Measurements from ENCODE around the gene MARCHF6. TPM values are rescaled to one million over a fixed set of nuclear protein-coding genes. Genes with fewer than 3 reads are reported as not detected.

Gene MARCHF6
- total and polyA plus RNA-seq, 2 experiments from 2014 or later, result 70.8 to 77.5 TPM

GRCh38 chr5:10372726-10373709, 19.5 kb downstream of the MARCHF6 start:
- Histone ChIP-seq H3K27ac (ENCODE audit: low read depth) (no peak overlapping the region), H3K27me3 (ENCODE audit: insufficient read depth) (no peaks in the 10 kb centered on the region), H4K20me1 (replicated peaks; ENCODE audit: insufficient read depth) (peaks cover 13% of the 10 kb centered on the region; the same call in 1 of the 2 replicates), H3K36me3 (ENCODE audit: insufficient read depth) (no peaks in the 10 kb centered on the region), H3K9me2 (ENCODE audit: insufficient read depth) (no peaks in the 10 kb centered on the region), H3K4me1 (ENCODE audit: insufficient read depth) (peaks cover 12% of the 10 kb centered on the region; the same call in 1 of the 2 replicates), H3K79me2 (replicated peaks; ENCODE audit: insufficient read depth) (peaks cover 95% of the 10 kb centered on the region), H3K4me2 (no peak overlapping the region), H2AFZ (no peak overlapping the region), H3F3A (replicated peaks; ENCODE audit: low read depth) (no peaks in the 10 kb centered on the region), H3K4me3 (no peak overlapping the region)
- H3K4me1 Mint-ChIP-seq, result peaks cover 26% of the 10 kb centered on the region
- TF ChIP-seq REST (IDR thresholded peaks at IDR 0.05; ENCODE audit: unreplicated experiment), result no peak
- ATAC-seq (no peak), DNase-seq (ENCODE audit: low spot score) (no peak)
- H3K27ac Mint-ChIP-seq, result peak overlapping the region; percentile 45; the same call in 1 of the 2 replicates
- no peaks in the 10 kb centered on the region for H3K27me3 Mint-ChIP-seq (ENCODE audit: insufficient read depth, low read depth, poor library complexity)
- peaks cover 8% of the 10 kb centered on the region; the same call in 2 of the 3 replicates for H3K9me3 Mint-ChIP-seq
- H3K36me3 Mint-ChIP-seq (ENCODE audit: low read depth), result peaks cover 24% of the 10 kb centered on the region
- H3K4me3 Mint-ChIP-seq, result no peak overlapping the region

GRCh38 chr5:10374046-10375022, 20.8 kb downstream of the MARCHF6 start:
- Mint-ChIP-seq H3K27me3 (ENCODE audit: insufficient read depth, low read depth, poor library complexity) (no peaks in the 10 kb centered on the region), H3K4me3 (no peak overlapping the region), H3K27ac (no peak overlapping the region), H3K4me1 (peaks cover 25% of the 10 kb centered on the region), H3K36me3 (ENCODE audit: low read depth) (peaks cover 33% of the 10 kb centered on the region), H3K9me3 (peaks cover 8% of the 10 kb centered on the region; the same call in 2 of the 3 replicates)
- Histone ChIP-seq H3K4me1 (ENCODE audit: insufficient read depth) (peaks cover 12% of the 10 kb centered on the region; the same call in 1 of the 2 replicates), H3K4me2 (no peak overlapping the region), H4K20me1 (replicated peaks; ENCODE audit: insufficient read depth) (0 out of 2 replicates have a peak, but pooled peaks cover 8% of the 10 kb centered on the region), H3K9me2 (ENCODE audit: insufficient read depth) (no peaks in the 10 kb centered on the region), H3F3A (replicated peaks; ENCODE audit: low read depth) (no peaks in the 10 kb centered on the region), H3K4me3 (no peak overlapping the region), H3K36me3 (ENCODE audit: insufficient read depth) (no peaks in the 10 kb centered on the region), H2AFZ (no peak overlapping the region), H3K79me2 (replicated peaks; ENCODE audit: insufficient read depth) (peaks cover 92% of the 10 kb centered on the region), H3K27ac (ENCODE audit: low read depth) (no peak overlapping the region), H3K27me3 (ENCODE audit: insufficient read depth) (no peaks in the 10 kb centered on the region)
- DNase-seq (ENCODE audit: low spot score), result no peak
- ATAC-seq, result no peak
- TF ChIP-seq REST (IDR thresholded peaks at IDR 0.05; ENCODE audit: unreplicated experiment) (no peak), POLR2AphosphoS5 (IDR thresholded peaks at IDR 0.05; ENCODE audit: low read depth) (no peak), ZNF114 (CRISPR knock-in tag; IDR thresholded peaks at IDR 0.05) (no peak), CTCF (conservative IDR thresholded peaks at IDR 0.05; ENCODE audit: low read depth in 2 of 2) (no peak), STAT1 (IDR thresholded peaks at IDR 0.05; ENCODE audit: unreplicated experiment) (no peak), CREB1 (CRISPR knock-in tag; IDR thresholded peaks at IDR 0.05; ENCODE audit: low read depth) (no peak), ETS1 (IDR thresholded peaks at IDR 0.05) (no peak), EZH2phosphoT487 (IDR thresholded peaks at IDR 0.05; ENCODE audit: unreplicated experiment) (no peak), JUNB (IDR thresholded peaks at IDR 0.05; ENCODE audit: unreplicated experiment) (no peak), ZNF331 (CRISPR knock-in tag; IDR thresholded peaks at IDR 0.05; ENCODE audit: low read depth) (no peak)

Measured in GM23338 (cell line).